ENCODE measurements around the gene TFEB.

The TFEB gene

GRCh38 chr6:41736800-41737555, 1.6 kb upstream of the TFEB start:
- DNase-seq = no peak

GRCh38 chr6:41736186-41736733, 852 bp upstream of the TFEB start:
- DNase-seq = no peak

- DNase-seq = peak; percentile 58 to 77 (median 64)
Observed at GRCh38 chr6:41734666-41735426, 562 bp downstream of the TFEB start.

- DNase-seq = peak; percentile 60 to 77 (median 64)
Observed at GRCh38 chr6:41733707-41734665, 1.4 kb downstream of the TFEB start.

- no peak for DNase-seq
Observed at GRCh38 chr6:41733360-41733706, 2.1 kb downstream of the TFEB start.

GRCh38 chr6:41732591-41733359, 2.6 kb downstream of the TFEB start:
- DNase-seq = peak; percentile 19 to 67 (median 55)

GRCh38 chr6:41732149-41732548, 3.3 kb downstream of the TFEB start:
- no peak for DNase-seq

- no peak for DNase-seq
Observed at GRCh38 chr6:41731561-41732086, 3.8 kb downstream of the TFEB start.

GRCh38 chr6:41730531-41731436, 4.6 kb downstream of the TFEB start:
- peak in 1 of 5 donors; percentile 16 for DNase-seq

- no peak for DNase-seq
Observed at GRCh38 chr6:41729624-41730023, 5.8 kb downstream of the TFEB start.

GRCh38 chr6:41728954-41729353, 6.5 kb downstream of the TFEB start:
- no peak for DNase-seq

GRCh38 chr6:41728073-41728936, 7.1 kb downstream of the TFEB start:
- no peak for DNase-seq

GRCh38 chr6:41727705-41728072, 7.7 kb downstream of the TFEB start:
- no peak for DNase-seq

GRCh38 chr6:41726876-41727275, 8.5 kb downstream of the TFEB start:
- peak in 1 of 5 donors; percentile 28 for DNase-seq

- DNase-seq = no peak
Observed at GRCh38 chr6:41724586-41725501, 10.6 kb downstream of the TFEB start.

- no peak for DNase-seq
Observed at GRCh38 chr6:41724228-41724580, 11.2 kb downstream of the TFEB start.

GRCh38 chr6:41723530-41724227, 11.7 kb downstream of the TFEB start:
- DNase-seq = no peak

GRCh38 chr6:41722969-41723529, 12.4 kb downstream of the TFEB start:
- no peak for DNase-seq
